ES-I3 (cell line): ENCODE data around the gene RRP7A.

Source experiments
- H3K36me3 ChIP-seq: 2 replicates; pipeline ENCODE4 v1.6.1; 2013; ENCODE audit warnings: mild to moderate bottlenecking, low read length, control low read depth, moderate library complexity; ENCODE audit not compliant: insufficient read depth
- H3K4me1 ChIP-seq: 2 replicates; pipeline ENCODE4 v1.6.1; 2013; ENCODE audit warnings: mild to moderate bottlenecking, control low read depth, low read length; ENCODE audit not compliant: insufficient read depth
- H3K9ac ChIP-seq: 2 replicates; pipeline ENCODE4 v1.6.1; 2013; ENCODE audit warnings: low read depth, mild to moderate bottlenecking, low read length, moderate library complexity
- H3K9me3 ChIP-seq: 2 replicates; pipeline ENCODE4 v1.6.1; 2013; ENCODE audit warnings: mild to moderate bottlenecking, low read length, moderate library complexity; ENCODE audit not compliant: control insufficient read depth, insufficient read depth

RRP7A gene

GRCh38 chr22:42461511-42461910 is 58.1 kb downstream of the RRP7A start:
- H3K4me1 ChIP-seq, result peaks cover 11% of the 10 kb centered on the region
- H3K36me3 ChIP-seq, result no peaks in the 10 kb centered on the region
- no peak overlapping the region for H3K9ac ChIP-seq
- no peaks in the 10 kb centered on the region for H3K9me3 ChIP-seq
